Kidney epithelial cell (primary cell): Measurements from ENCODE around the gene HOXD9. TPM values are rescaled to one million over a fixed set of nuclear protein-coding genes. Genes with fewer than 3 reads are reported as not detected.

Experiments
- DNase-seq: peaks from one replicate; pipeline ENCODE4 v3.0.0-alpha.2; 2010; ENCODE audit warnings: low read depth
- H3K27me3 ChIP-seq: 2 replicates; pipeline ENCODE4 v1.6.0; 2011; ENCODE audit warnings: low read length; ENCODE audit not compliant: control insufficient read depth, insufficient read depth
- H3K36me3 ChIP-seq: 2 replicates; pipeline ENCODE4 v1.5.1; 2011; ENCODE audit warnings: low read length; ENCODE audit not compliant: control insufficient read depth, insufficient read depth
- H3K4me3 ChIP-seq: 2 replicates; pipeline ENCODE4 v1.5.1; 2011; ENCODE audit warnings: low read depth, mild to moderate bottlenecking, control low read depth, low read length
- CTCF ChIP-seq: IDR thresholded peaks from 2 replicates; pipeline ENCODE4 v1.5.1; 2011; ENCODE audit warnings: mild to moderate bottlenecking, moderate library complexity, low read length, control low read depth, inconsistent platforms; ENCODE audit not compliant: insufficient read depth, poor library complexity, severe bottlenecking
- total RNA-seq: library from RNA; depleted of rRNA; stranded (reverse); fragments of >200 nt; gene quantifications from 2 replicates; pipeline ENCODE4 v1.2.3, GENCODE V29; 2015

HOXD9 gene
- total RNA-seq, 1 donor from 2014 or later, result 12.2 TPM

GRCh38 chr2:176165370-176166050 is 43.0 kb downstream of the HOXD9 start:
- no peaks in the 10 kb centered on the region for H3K36me3 ChIP-seq
- TF ChIP-seq CTCF, result no peak
- no peaks in the 10 kb centered on the region for H3K27me3 ChIP-seq
- H3K4me3 ChIP-seq, result peak overlapping the region; percentile 30
- no peak for DNase-seq

GRCh38 chr2:176166272-176166671 is 43.8 kb downstream of the HOXD9 start:
- no peaks in the 10 kb centered on the region for H3K36me3 ChIP-seq
- TF ChIP-seq CTCF, result no peak
- no peak for DNase-seq
- H3K27me3 ChIP-seq, result no peaks in the 10 kb centered on the region
- H3K4me3 ChIP-seq, result no peak overlapping the region

GRCh38 chr2:176167398-176167797 is 44.9 kb downstream of the HOXD9 start:
- no peaks in the 10 kb centered on the region for H3K36me3 ChIP-seq
- no peaks in the 10 kb centered on the region for H3K27me3 ChIP-seq
- TF ChIP-seq CTCF, result no peak
- DNase-seq, result no peak
- no peak overlapping the region for H3K4me3 ChIP-seq

- Histone ChIP-seq H3K36me3 (no peaks in the 10 kb centered on the region), H3K27me3 (no peaks in the 10 kb centered on the region), H3K4me3 (no peak overlapping the region)
- TF ChIP-seq CTCF, result no peak
- no peak for DNase-seq
Measured at GRCh38 chr2:176169181-176169580, 46.7 kb downstream of the HOXD9 start.

- Histone ChIP-seq H3K36me3 (no peaks in the 10 kb centered on the region), H3K27me3 (no peaks in the 10 kb centered on the region), H3K4me3 (no peak overlapping the region)
- no peak for TF ChIP-seq CTCF
- no peak for DNase-seq
Measured at GRCh38 chr2:176169711-176170110, 47.2 kb downstream of the HOXD9 start.
